SK-N-DZ (cell line): ENCODE results near the gene CDC123.

Experiments used
- DNase-seq: peaks from one replicate; pipeline ENCODE4 v3.0.0-alpha.2; 2015; ENCODE audit warnings: low spot score

The CDC123 gene

DNA sequence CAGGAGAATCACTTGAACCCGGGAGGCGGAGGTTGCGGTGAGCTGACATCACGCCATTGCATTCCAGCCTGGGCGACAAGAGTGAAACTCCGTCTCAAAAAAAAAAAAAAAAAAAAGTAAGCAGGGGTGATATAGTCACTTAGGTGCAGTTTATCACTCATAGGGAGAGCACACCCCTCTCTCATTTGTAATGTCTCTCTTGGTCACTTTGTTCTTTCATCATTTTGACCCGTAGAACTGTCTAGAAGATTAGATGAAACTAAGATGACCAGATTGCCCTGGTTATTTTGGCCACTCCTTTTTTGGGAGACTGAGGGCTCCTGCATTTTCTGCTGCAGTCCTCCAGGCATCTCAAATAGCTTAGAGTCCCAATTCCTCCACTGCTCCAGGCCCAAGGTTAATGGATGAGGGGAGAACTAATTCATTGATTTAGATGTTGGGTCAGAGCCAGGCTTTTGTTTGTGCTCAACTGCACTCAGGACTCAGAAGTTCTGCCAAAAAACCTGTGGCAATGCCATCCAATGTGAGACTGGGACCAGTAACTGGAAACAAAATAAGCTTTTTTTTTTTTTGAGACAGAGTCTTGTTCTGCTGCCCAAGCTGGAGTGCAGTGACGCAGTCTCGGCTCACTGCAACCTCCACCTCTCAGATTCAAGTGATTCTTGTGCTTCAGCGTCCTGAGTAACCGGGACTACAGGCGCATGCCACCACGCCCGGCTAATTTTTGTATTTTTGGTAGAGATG is 103.4 kb downstream of the CDC123 start:
- no peak for DNase-seq
